Heart left ventricle (tissue), 16 donors: ENCODE data around the gene SUFU. TPM values are rescaled to one million over a fixed set of nuclear protein-coding genes. Genes with fewer than 3 reads are reported as not detected.

Experiments used
- ATAC-seq, 4 donors: fragments of 200-7000 bp; cut with Tn5 transposase; one replicate each; pipeline ENCODE4 v1.9.1; 2020 to 2022; ENCODE audit warnings: moderate library complexity in 4 of 4, mild to moderate bottlenecking in 3 of 4, moderate number of reproducible peaks in 1 of 4
- DNase-seq, 5 donors: peaks; one replicate each; pipeline ENCODE4 v3.0.0-alpha.2; 2020
- H3K27ac ChIP-seq, 12 donors: fragments of 200-600 bp; sonication (generic) in 4 of 12; one replicate each; pipeline versions ENCODE4 v1.5.0 to v1.8.0; 2016 to 2022; ENCODE audit warnings: mild to moderate bottlenecking in 2 of 12
- H3K27me3 ChIP-seq, 9 donors: fragments of 200-600 bp; sonication (generic) in 2 of 9; one replicate each; pipeline versions ENCODE4 v1.5.1 to v1.8.0; 2016 to 2022; ENCODE audit warnings: mild to moderate bottlenecking in 3 of 9
- H3K36me3 ChIP-seq, 9 donors: fragments of 200-600 bp; sonication (generic) in 2 of 9; one replicate each; pipeline versions ENCODE4 v1.5.0 to v1.8.0; 2018 to 2022; ENCODE audit warnings: mild to moderate bottlenecking in 2 of 9
- H3K4me1 ChIP-seq, 12 donors: fragments of 200-600 bp; sonication (generic) in 4 of 12; one replicate each; pipeline versions ENCODE4 v1.5.0 to v1.8.0; 2016 to 2022; ENCODE audit warnings: mild to moderate bottlenecking in 3 of 12
- H3K4me3 ChIP-seq, 12 donors: fragments of 200-600 bp; sonication (generic) in 4 of 12; one replicate each; pipeline versions ENCODE4 v1.5.0 to v1.8.0; 2017 to 2022; ENCODE audit warnings: mild to moderate bottlenecking in 9 of 12, moderate library complexity in 4 of 12
- H3K9me3 ChIP-seq, 12 donors: fragments of 200-600 bp; sonication (generic) in 4 of 12; one replicate each; pipeline versions ENCODE4 v1.5.0 to v1.8.0; 2016 to 2022; ENCODE audit warnings: mild to moderate bottlenecking in 1 of 12
- POLR2A ChIP-seq, 2 donors: fragments of 450-650 bp; IDR thresholded peaks; one replicate each; pipeline ENCODE4 v1.6.1; 2017; ENCODE audit warnings: antibody characterized with exemption in 2 of 2, mild to moderate bottlenecking in 2 of 2, moderate library complexity in 2 of 2
- WGBS, 4 donors: extraction: QIAGEN DNeasy Blood & Tissue Kit in 2 of 4; methylation state at CpG; one replicate each; pipeline versions ENCODE4 v1.1.5 to v1.1.7; 2013 to 2018; 5-methylcytosine and 5-hydroxymethylcytosine counted together
- intact Hi-C, 10 donors: fragments of 100-400 bp; cut with DNase I; formaldehyde crosslinking; loops; one replicate each; pipeline versions ENCODE4 v1.11.1 to v1.14.2; 2022
- polyA plus RNA-seq, 2 donors: library from polyadenylated mRNA; stranded (reverse); fragments of 200-250 nt; gene quantifications; one replicate each; pipeline ENCODE4 v1.2.3, GENCODE V29; 2013
- total RNA-seq, 9 donors: library from RNA; depleted of rRNA in 2 of 9; stranded (reverse); fragments of >200 nt in 2 of 9; fragmentation: NEBNext Ultra II Directional in 3 of 9; extraction: Animal tissue kit (Norgen Biotek cat#: 25700) in 3 of 9; gene quantifications; one replicate each; pipeline versions ENCODE4 v1.1.0 to v1.2.4, GENCODE V29; 2016 to 2023
- TF ChIP-seq, protein P1 (sequence below), 12 donors: fragments of 200-600 bp; sonication (generic) in 4 of 12; IDR thresholded peaks; one replicate each; pipeline versions ENCODE4 v1.5.0 to v1.8.0; 2018 to 2022; ENCODE audit warnings: antibody characterized with exemption in 12 of 12, mild to moderate bottlenecking in 5 of 12
- donor health status: ischemic (EF 13 %, LVEDD 7.1; RV severe dilation, severe dysfunction).
- donor health status: healthy with polysubstance abuse.
- donor health status: DM: no; HTN: yes; CAD: no.
- donor health status: DM: no; HTN: no; CAD: no.
- donor health status: ischemic (EF 25% LVEDD 6.9; RV normal size, moderate dysfunction).
- donor health status: ischemic (EF 25% LVEDD 5.7; RV mildly dilated, moderate dysfunction).
- donor health status: healthy.
- donor health status: DM: yes; HTN: yes; CAD: no.
- donor health status: ischemic (EF 35%, LVEDD 5.7; RV mildly dilated, moderate dysfunction).
- donor health status: nonischemic (EF 11% LVEDD 7.7; RV severe dilation, severe dysfunction).
- donor health status: DM: yes; HTN: yes; CAD: no.
- donor health status: PGD.
- donor health status: ischemic (EF 29% LVEDD 5.4; RV normal size, mild dysfunction).
- donor health status: nonischemic (EF 23%, LVEDD 6.1; RV moderate dilation, normal function).

Gene SUFU
- total and polyA plus RNA-seq, 11 donors, result 3.7 to 12.7 (median 7.5) TPM

DNA sequence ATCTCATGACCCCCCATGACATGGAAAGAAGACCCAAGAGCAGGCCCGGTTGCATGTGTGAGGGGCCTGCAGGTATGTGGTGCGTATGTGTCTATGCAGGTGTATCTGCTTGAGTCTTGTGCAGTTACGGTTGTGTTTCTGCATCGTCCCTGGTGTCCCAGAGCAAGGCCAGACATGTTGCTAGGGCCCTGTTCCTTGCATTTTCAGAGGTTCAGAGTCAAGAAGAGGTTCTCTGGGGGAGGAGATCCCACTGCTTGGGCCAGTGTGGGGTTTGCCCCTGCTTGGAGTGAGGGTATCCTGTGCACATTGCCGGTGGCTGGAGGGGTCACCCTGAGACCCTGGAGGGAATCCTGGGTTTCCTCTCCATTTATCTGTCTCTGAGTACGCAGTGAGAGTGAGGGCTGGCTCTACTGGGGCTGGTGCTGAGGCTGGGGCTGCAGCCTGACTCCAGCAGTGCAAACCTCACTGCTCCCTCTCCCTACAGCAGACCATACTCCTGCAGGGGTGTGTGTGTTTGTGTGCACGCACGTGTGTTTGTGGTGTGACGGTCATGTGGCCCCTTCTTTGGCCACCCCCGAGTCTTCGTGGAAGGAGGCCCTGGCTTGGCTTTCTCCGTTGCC, 144.6 kb downstream of the SUFU start:
- no peak for ATAC-seq
- peak in 1 of 5 donors; percentile 51 for DNase-seq
- H3K9me3 ChIP-seq, result no peaks in the 10 kb centered on the region
- H3K4me3 ChIP-seq, result peak overlapping the region in 11 of 12 donors; percentile 3 to 97 (median 86)
- no peak for TF ChIP-seq POLR2A (IDR thresholded peaks at IDR 0.05)
- TF ChIP-seq, protein P1, sequence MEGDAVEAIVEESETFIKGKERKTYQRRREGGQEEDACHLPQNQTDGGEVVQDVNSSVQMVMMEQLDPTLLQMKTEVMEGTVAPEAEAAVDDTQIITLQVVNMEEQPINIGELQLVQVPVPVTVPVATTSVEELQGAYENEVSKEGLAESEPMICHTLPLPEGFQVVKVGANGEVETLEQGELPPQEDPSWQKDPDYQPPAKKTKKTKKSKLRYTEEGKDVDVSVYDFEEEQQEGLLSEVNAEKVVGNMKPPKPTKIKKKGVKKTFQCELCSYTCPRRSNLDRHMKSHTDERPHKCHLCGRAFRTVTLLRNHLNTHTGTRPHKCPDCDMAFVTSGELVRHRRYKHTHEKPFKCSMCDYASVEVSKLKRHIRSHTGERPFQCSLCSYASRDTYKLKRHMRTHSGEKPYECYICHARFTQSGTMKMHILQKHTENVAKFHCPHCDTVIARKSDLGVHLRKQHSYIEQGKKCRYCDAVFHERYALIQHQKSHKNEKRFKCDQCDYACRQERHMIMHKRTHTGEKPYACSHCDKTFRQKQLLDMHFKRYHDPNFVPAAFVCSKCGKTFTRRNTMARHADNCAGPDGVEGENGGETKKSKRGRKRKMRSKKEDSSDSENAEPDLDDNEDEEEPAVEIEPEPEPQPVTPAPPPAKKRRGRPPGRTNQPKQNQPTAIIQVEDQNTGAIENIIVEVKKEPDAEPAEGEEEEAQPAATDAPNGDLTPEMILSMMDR (IDR thresholded peaks at IDR 0.05), result no peak
- WGBS, 4 donors, result 30 to 40% (median 37%) methylated on average over 6 to 12 of the region's 12 CpGs
- no peaks in the 10 kb centered on the region for H3K27me3 ChIP-seq
- intact Hi-C loops, result loop anchor here in 5 of 10 donors (5.0 to 10.0 kb wide), 5 partner anchors 64 to 144 kb away; partner anchors contain the start of genes ARL3 (in 3 of the 5), SFXN2 (in 3 of the 5), ACTR1A (in 2 of the 5) and SUFU (in 2 of the 5)
- peak overlapping the region in 11 of 12 donors; percentile 53 to 100 (median 98) for H3K27ac ChIP-seq
- H3K4me1 ChIP-seq, result peaks cover 38 to 79% (median 65%) of the 10 kb centered on the region in 12 donors
- peaks cover 0 to 25% (median 19%) of the 10 kb centered on the region in 9 donors for H3K36me3 ChIP-seq

DNA sequence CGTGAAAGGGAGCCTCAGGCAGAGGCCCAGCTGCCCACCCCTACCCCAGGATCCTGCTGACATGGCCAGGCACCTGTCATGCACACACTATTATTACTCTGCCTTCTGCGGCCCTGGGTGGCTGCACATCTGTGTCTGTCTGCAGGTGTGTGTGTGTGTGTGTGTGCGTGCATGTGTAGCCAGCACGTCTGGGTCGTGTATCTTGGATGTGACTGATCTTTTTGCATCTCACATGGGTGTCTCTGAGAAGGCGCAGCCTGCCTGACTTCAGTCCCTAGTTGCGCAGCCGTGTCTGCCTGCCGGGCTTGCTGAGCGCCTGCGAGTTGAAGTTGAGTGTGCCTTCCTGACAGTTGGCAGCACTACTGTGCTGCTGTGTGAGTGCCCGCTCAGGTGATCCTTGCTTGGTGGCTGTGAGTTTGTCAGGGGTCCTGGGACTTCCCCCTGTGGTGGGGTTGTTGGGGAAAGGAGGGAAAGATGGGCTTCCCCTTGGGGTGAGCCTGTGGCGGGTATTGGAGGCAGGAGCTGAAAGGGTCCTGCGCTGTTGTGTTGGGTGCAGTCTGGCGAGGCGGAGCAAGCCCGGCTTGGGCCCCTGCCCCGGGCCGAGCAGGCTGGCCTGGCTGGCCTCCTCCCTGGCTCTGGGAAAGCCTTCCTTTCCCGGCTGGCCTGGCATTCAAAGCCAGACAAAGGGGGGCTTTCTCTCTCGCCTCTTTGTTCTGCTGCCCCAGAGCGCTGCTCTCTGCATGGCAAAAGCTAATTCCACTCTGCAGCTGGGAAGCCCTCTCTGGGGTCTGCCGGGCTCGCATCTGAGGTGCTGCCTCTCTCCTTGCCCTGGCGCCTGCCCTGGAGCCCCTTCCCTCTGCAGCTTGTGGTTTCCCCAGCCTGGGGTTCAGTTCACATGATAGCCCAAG, 145.4 kb downstream of the SUFU start:
- TF ChIP-seq POLR2A (IDR thresholded peaks at IDR 0.05), result no peak
- TF ChIP-seq, protein P1 (IDR thresholded peaks at IDR 0.05), result no peak
- intact Hi-C loops, result loop anchor here in 5 of 10 donors (5.0 to 10.0 kb wide), 5 partner anchors 63 to 144 kb away; partner anchors contain the start of genes ARL3 (in 3 of the 5), SFXN2 (in 3 of the 5), ACTR1A (in 2 of the 5) and SUFU (in 2 of the 5)
- no peak for ATAC-seq
- H3K4me1 ChIP-seq, result peaks cover 38 to 87% (median 70%) of the 10 kb centered on the region in 12 donors
- no peaks in the 10 kb centered on the region for H3K9me3 ChIP-seq
- H3K27ac ChIP-seq, result peak overlapping the region; percentile 27 to 100 (median 96)
- peak in 4 of 5 donors; percentile 34 to 74 (median 62) for DNase-seq
- 26 to 31% (median 28%) methylated on average over 19 to 25 of the region's 25 CpGs for WGBS, 4 donors
- H3K27me3 ChIP-seq, result no peaks in the 10 kb centered on the region
- H3K4me3 ChIP-seq, result peak overlapping the region in 11 of 12 donors; percentile 3 to 97 (median 86)
- peaks cover 0 to 32% (median 27%) of the 10 kb centered on the region in 9 donors for H3K36me3 ChIP-seq

DNA sequence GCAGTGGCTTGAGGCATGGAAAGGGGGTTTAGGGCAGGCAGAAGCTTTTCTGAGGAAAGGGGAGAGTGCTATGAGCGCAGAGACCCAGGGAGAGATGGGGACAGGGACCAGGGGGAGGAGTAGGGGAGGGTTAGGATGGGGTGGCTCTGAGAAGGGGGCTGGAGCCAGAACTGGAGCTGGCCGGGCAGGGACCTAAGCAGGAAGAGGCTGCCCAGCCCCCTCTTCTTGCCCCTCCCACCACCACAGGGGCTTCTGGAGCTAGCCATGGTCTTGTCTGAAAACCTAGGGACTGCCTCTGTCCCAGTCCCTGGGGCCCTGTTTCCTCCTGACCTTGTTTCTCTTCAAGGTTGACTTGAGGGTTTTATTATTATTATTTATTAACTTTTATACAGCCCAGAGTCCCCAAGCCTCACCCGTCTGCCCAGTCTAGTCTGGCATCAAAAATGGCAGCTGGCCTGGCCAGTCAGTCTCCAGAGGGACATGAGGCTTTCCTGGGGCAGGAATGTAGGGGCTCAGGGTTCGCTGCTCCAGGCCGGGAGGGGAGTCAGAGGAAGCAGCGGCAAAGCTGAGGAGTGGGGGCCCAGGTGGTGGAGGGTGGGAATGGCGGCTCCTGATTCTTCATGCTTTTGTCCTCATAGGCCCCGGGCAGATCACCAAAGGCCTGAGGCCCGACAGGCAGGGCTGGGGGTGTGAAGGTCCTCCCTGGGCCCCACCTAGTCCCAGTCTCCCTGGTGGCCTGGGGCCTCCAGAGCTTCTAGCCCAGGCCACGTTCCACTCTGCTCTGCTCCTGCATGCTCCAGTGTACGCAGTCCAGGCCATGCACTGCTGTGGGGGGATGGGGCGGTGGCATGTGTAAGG, 146.3 kb downstream of the SUFU start:
- no peak for ATAC-seq
- Histone ChIP-seq H3K9me3 (no peaks in the 10 kb centered on the region), H3K4me1 (peaks cover 38 to 90% (median 72%) of the 10 kb centered on the region in 12 donors), H3K27ac (peak overlapping the region in 11 of 12 donors; percentile 23 to 100 (median 93)), H3K36me3 (peaks cover under 1 to 41% (median 35%) of the 10 kb centered on the region in 9 donors), H3K4me3 (peak overlapping the region in 9 of 12 donors; percentile 23 to 97 (median 86)), H3K27me3 (no peaks in the 10 kb centered on the region)
- intact Hi-C loops, result loop anchor here in 5 of 10 donors (5.0 to 10.0 kb wide), 5 partner anchors 62 to 145 kb away; partner anchors contain the start of genes ARL3 (in 3 of the 5), SFXN2 (in 3 of the 5), ACTR1A (in 2 of the 5) and SUFU (in 2 of the 5)
- 48 to 60% (median 50%) methylated on average over 12 of the region's 12 CpGs for WGBS, 4 donors
- TF ChIP-seq POLR2A (IDR thresholded peaks at IDR 0.05), result no peak
- TF ChIP-seq, protein P1 (IDR thresholded peaks at IDR 0.05), result no peak
- DNase-seq, result peak in 2 of 5 donors; percentile 18 to 60
